PC-3 (cell line): ENCODE results near the gene ZNF804A. TPM values are rescaled to one million over a fixed set of nuclear protein-coding genes. Genes with fewer than 3 reads are reported as not detected.

Experiments
- ATAC-seq: fragments of 200-7000 bp; cut with Tn5 transposase; 2 replicates; pipeline ENCODE4 v1.9.1; 2020; ENCODE audit warnings: mild to moderate bottlenecking, moderate library complexity
- BruUV-seq: library from RNA; stranded (reverse); fragments of 400-500 nt; replicated peaks from 2 replicates; lab custom pipeline; 2021; lab: Mats Ljungman, UMichigan
- CTCF ChIA-PET: fragments of 300-600 bp; sonication (Branson Sonifier 250); formaldehyde crosslinking; loops from one replicate; lab custom pipeline; 2022; ENCODE audit warnings: antibody characterized with exemption; lab: Charles Lee
- POLR2A ChIA-PET: fragments of 300-600 bp; sonication (Branson Sonifier 250); formaldehyde crosslinking; loops from one replicate; lab custom pipeline; 2022; ENCODE audit warnings: antibody characterized with exemption; ENCODE audit not compliant: unreplicated experiment; lab: Charles Lee
- DNase-seq: peaks from one replicate; pipeline ENCODE4 v3.0.0-alpha.2; 2015
- H2AFZ ChIP-seq: fragments of 300-600 bp; sonication (generic); 2 replicates; pipeline ENCODE4 v1.6.0; 2016; ENCODE audit warnings: antibody characterized with exemption, low read length
- H3F3A ChIP-seq: fragments of 300-600 bp; sonication (generic); one replicate; pipeline ENCODE4 v1.6.0; 2017; ENCODE audit warnings: antibody characterized with exemption, low read length, control low read depth, mild to moderate bottlenecking; ENCODE audit not compliant: unreplicated experiment
- H3K27ac ChIP-seq: fragments of 300-600 bp; sonication (generic); 2 replicates; pipeline ENCODE4 v1.5.1; 2016; ENCODE audit warnings: mild to moderate bottlenecking, low read length
- H3K27me3 ChIP-seq: fragments of 300-600 bp; sonication (generic); 2 replicates; pipeline ENCODE4 v1.6.1; 2016; ENCODE audit warnings: low read length, mixed read lengths
- H3K36me3 ChIP-seq: fragments of 300-600 bp; sonication (generic); 2 replicates; pipeline ENCODE4 v1.6.1; 2016; ENCODE audit warnings: low read depth, mixed run types, low read length, mixed read lengths
- H3K4me1 ChIP-seq: fragments of 300-600 bp; sonication (generic); 2 replicates; pipeline ENCODE4 v1.5.1; 2016; ENCODE audit warnings: low read length; ENCODE audit not compliant: insufficient read depth
- H3K4me2 ChIP-seq: fragments of 300-600 bp; sonication (generic); 2 replicates; pipeline ENCODE4 v1.6.0; 2016; ENCODE audit warnings: low read length
- H3K4me3 ChIP-seq: fragments of 300-600 bp; sonication (generic); 2 replicates; pipeline ENCODE4 v1.5.1; 2016; ENCODE audit warnings: mild to moderate bottlenecking, low read length, mixed read lengths
- H3K79me2 ChIP-seq: fragments of 300-600 bp; sonication (generic); 2 replicates; pipeline ENCODE4 v1.6.1; 2017; ENCODE audit warnings: low read length, mixed read lengths
- H3K9ac ChIP-seq: fragments of 300-600 bp; sonication (generic); 2 replicates; pipeline ENCODE4 v1.6.0; 2016; ENCODE audit warnings: mild to moderate bottlenecking, low read length
- H3K9me2 ChIP-seq: fragments of 300-600 bp; sonication (generic); replicated peaks from 2 replicates; pipeline ENCODE4 v1.6.1; 2016; ENCODE audit warnings: mixed run types, low read length, mixed read lengths
- H3K9me3 ChIP-seq: fragments of 300-600 bp; sonication (generic); 2 replicates; pipeline ENCODE4 v1.6.1; 2016; ENCODE audit warnings: low read length, mixed read lengths
- H4K20me1 ChIP-seq: fragments of 300-600 bp; sonication (generic); 2 replicates; pipeline ENCODE4 v1.6.1; 2016; ENCODE audit warnings: low read length, mixed read lengths
- CTCF ChIP-seq: fragments of 300-600 bp; sonication (generic); conservative IDR thresholded peaks from 2 replicates; pipeline ENCODE4 v1.5.1; 2017; ENCODE audit warnings: antibody characterized with exemption, low read depth, mild to moderate bottlenecking, low read length
- EZH2 ChIP-seq: fragments of 300-600 bp; sonication (generic); IDR thresholded peaks from one replicate; pipeline ENCODE4 v1.6.1; 2017; ENCODE audit warnings: antibody characterized with exemption, mild to moderate bottlenecking, low read length; ENCODE audit not compliant: unreplicated experiment
- EZH2phosphoT487 ChIP-seq: fragments of 300-600 bp; sonication (generic); IDR thresholded peaks from 2 replicates; pipeline ENCODE4 v1.6.1; 2018; ENCODE audit warnings: mild to moderate bottlenecking, antibody characterized with exemption, low read length, borderline replicate concordance
- intact Hi-C: fragments of 100-400 bp; cut with micrococcal nuclease; formaldehyde crosslinking; loops from 2 replicates; pipeline ENCODE4 v1.9.0; 2023
- total RNA-seq: library from RNA; depleted of rRNA; stranded (reverse); fragments of >200 nt; gene quantifications from 2 replicates; pipeline ENCODE4 v1.2.3, GENCODE V29; 2014

ZNF804A gene
- total RNA-seq, 1 experiment from 2014 or later: 1.9 TPM

DNA sequence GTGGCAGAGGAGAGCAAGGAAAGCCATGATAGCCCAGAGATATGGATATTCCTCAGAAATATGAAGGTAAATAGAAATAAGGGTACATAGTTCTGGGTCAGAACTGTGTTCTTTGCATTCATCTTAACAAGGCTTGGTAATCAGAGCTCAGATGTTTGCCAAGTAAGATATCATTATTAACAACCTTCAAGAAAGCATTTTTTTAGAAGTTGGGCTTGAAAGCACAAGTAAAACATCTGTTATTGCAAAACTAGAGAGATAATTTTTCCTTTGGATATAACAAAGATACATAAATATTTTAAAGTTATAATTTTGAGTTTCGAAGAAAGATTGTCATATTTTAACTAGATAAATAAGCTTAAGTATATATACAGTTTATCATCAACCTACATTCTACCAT is 171.4 kb downstream of the ZNF804A start:
- intact Hi-C loops: no loop called here
- no TSS peak for BruUV-seq
- no peak overlapping the region for H3K27ac ChIP-seq
- no peak overlapping the region for H2AFZ ChIP-seq
- DNase-seq: no peak
- no peaks in the 10 kb centered on the region for H3F3A ChIP-seq
- H3K4me1 ChIP-seq: peaks cover 13% of the 10 kb centered on the region
- H4K20me1 ChIP-seq: no peaks in the 10 kb centered on the region
- POLR2A ChIA-PET: no interaction called here
- no peaks in the 10 kb centered on the region for H3K9me2 ChIP-seq
- TF ChIP-seq CTCF (no peak), EZH2 (no peak), EZH2phosphoT487 (no peak)
- no peak overlapping the region for H3K4me2 ChIP-seq
- H3K4me3 ChIP-seq: no peak overlapping the region
- H3K27me3 ChIP-seq: no peaks in the 10 kb centered on the region
- no peak overlapping the region for H3K9ac ChIP-seq
- ATAC-seq: no peak
- H3K9me3 ChIP-seq: no peaks in the 10 kb centered on the region
- CTCF ChIA-PET: no interaction called here
- H3K79me2 ChIP-seq: no peaks in the 10 kb centered on the region
- no peaks in the 10 kb centered on the region for H3K36me3 ChIP-seq

GRCh38 chr2:184779777-184780176 is 181.4 kb downstream of the ZNF804A start:
- no peaks in the 10 kb centered on the region for H3F3A ChIP-seq
- CTCF ChIA-PET: no interaction called here
- no peaks in the 10 kb centered on the region for H3K79me2 ChIP-seq
- H3K9me2 ChIP-seq: no peaks in the 10 kb centered on the region
- intact Hi-C loops: no loop called here
- no TSS peak for BruUV-seq
- POLR2A ChIA-PET: no interaction called here
- ATAC-seq (no peak), DNase-seq (no peak)
- H3K27ac ChIP-seq: no peak overlapping the region
- H4K20me1 ChIP-seq: no peaks in the 10 kb centered on the region
- H3K4me3 ChIP-seq: no peak overlapping the region
- TF ChIP-seq EZH2 (no peak), EZH2phosphoT487 (no peak), CTCF (no peak)
- H3K4me2 ChIP-seq: no peak overlapping the region
- no peaks in the 10 kb centered on the region for H3K36me3 ChIP-seq
- H3K9me3 ChIP-seq: no peaks in the 10 kb centered on the region
- no peaks in the 10 kb centered on the region for H3K27me3 ChIP-seq
- H3K9ac ChIP-seq: no peak overlapping the region
- H3K4me1 ChIP-seq: no peaks in the 10 kb centered on the region
- no peak overlapping the region for H2AFZ ChIP-seq

DNA sequence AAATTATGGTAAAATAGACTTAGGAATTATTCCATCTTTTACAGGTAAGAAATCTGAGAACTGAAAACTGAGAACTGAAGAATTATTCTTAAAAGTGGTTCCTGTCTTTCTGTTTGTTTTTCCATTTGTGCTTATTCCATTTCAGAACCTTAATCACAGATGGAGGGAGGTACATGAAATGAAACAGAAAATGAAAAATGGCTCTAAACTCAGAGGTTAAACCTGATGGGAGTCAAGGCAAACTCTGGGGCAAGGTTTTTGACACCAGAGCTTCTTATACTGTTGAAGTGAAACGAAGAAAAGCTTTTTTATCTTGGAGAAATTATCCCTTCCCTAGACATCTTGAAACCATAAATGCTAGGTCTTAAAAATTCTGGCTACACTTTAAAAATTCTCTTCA is 182.1 kb downstream of the ZNF804A start:
- intact Hi-C loops: no loop called here

More for the DNA sequence above, 182.1 kb downstream of the ZNF804A start:
- Histone ChIP-seq H3K27ac (no peak overlapping the region), H3F3A (no peaks in the 10 kb centered on the region), H3K9me2 (no peaks in the 10 kb centered on the region), H3K9me3 (no peaks in the 10 kb centered on the region), H3K79me2 (no peaks in the 10 kb centered on the region), H3K4me1 (no peaks in the 10 kb centered on the region), H2AFZ (no peak overlapping the region), H3K9ac (no peak overlapping the region), H3K27me3 (no peaks in the 10 kb centered on the region), H3K36me3 (no peaks in the 10 kb centered on the region), H3K4me2 (no peak overlapping the region), H3K4me3 (no peak overlapping the region), H4K20me1 (no peaks in the 10 kb centered on the region)
- ATAC-seq: no peak
- ChIA-PET CTCF (no interaction called here), POLR2A (no interaction called here)
- TF ChIP-seq CTCF: no peak
- TF ChIP-seq EZH2: no peak
- no peak for DNase-seq
- BruUV-seq: no TSS peak
